Keratinocyte (primary cell): Measurements from ENCODE around the gene REX1BD.

Source experiments
- CTCF ChIP-seq, 3 experiments: IDR thresholded peaks in 1 of 3; conservative IDR thresholded peaks in 1 of 3; optimal IDR thresholded peaks in 1 of 3; 2 replicates in 2 of 3; 3 replicates in 1 of 3; pipeline versions ENCODE3 to v1.5.1; 2011; ENCODE audit warnings: low read length in 3 of 3, mild to moderate bottlenecking in 3 of 3, moderate library complexity in 2 of 3, control low read depth in 1 of 3, inconsistent platforms in 1 of 3; ENCODE audit not compliant: insufficient read depth in 2 of 3; ENCODE audit errors: extremely low read depth in 1 of 3
- EZH2 ChIP-seq: IDR thresholded peaks from one replicate; pipeline ENCODE4 v1.6.1; 2012; ENCODE audit warnings: inconsistent platforms, mild to moderate bottlenecking, low read length, moderate library complexity

- TF ChIP-seq CTCF (optimal IDR thresholded peaks at IDR 0.05 in 1 of 3, IDR thresholded peaks at IDR 0.05 in 1 of 3, conservative IDR thresholded peaks at IDR 0.05 in 1 of 3; ENCODE audit: extremely low read depth in 1 of 3, insufficient read depth in 2 of 3, low read length in 3 of 3) (peak in 2 of 3 experiments; percentile 45), EZH2 (no peak)
These were observed 1.0 kb downstream of the REX1BD start for GRCh38 chr19:18589380-18590272.
